Measurements from ENCODE around the gene CELA2B.

The CELA2B gene

DNA sequence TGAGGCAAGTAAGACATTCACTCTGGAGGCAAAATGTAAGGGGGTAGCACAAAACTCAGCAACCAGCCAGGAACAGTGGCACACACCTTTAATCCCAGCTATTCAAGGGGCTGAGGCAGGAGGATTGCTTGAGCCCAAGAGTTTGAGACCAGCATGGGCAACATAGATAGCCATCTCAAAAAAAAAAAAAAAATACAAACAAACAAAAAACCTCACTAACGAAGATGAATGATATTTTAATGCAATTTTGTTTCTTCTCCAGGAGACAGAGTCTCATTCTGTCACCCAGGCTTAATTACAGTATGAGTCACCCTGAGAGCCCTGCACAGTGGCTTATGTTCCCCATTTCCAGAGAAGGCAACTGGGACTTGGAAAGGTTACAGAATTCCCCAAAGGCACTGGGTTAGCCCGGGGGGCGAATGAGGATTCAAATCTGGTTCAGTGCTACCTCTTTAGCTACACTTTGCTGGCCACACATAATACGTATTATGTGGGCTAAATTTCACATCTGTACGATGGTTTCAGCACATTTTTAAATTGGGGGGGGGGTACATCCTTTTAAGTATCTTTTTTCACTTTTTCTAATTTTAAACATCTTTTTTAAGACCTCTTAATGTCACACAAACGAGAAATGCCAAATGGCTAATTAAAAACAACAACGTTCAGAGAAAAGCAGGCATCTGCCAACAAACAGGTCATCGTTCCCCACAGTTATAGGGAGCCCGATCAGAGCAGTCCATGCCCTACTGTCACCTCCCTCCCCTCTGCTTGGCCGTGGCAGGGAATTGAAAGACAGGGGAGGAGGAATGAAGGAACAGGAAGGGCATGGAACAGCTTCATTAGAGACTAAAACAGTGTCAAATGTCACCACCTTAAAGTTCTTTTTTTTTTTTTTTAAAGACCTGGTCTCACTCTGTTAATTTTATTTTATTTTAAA is 15.9 kb upstream of the CELA2B start (continued):
- TF ChIP-seq ZNF324 (tag by site-specific recombination; IDR thresholded peaks at IDR 0.05) (peak; percentile 94), ZNF629 (tag by site-specific recombination; IDR thresholded peaks at IDR 0.05) (peak; percentile 90), TSHZ1 (tag by site-specific recombination; IDR thresholded peaks at IDR 0.05; ENCODE audit: borderline replicate concordance) (peak; percentile 76; the same call in 1 of the 2 replicates), ZNF664 (tag by site-specific recombination; IDR thresholded peaks at IDR 0.05) (no peak; the same call in 1 of the 2 replicates), ZBTB48 (tag by site-specific recombination; IDR thresholded peaks at IDR 0.05) (peak; percentile 91; the same call in 1 of the 2 replicates), ZNF501 (tag by site-specific recombination; IDR thresholded peaks at IDR 0.05) (0 out of 2 replicates have a peak, but pooled peaks have one; percentile 27), ZNF585B (tag by site-specific recombination; IDR thresholded peaks at IDR 0.05) (peak; percentile 24), ZSCAN16 (tag by site-specific recombination; IDR thresholded peaks at IDR 0.05) (no peak), ZNF837 (tag by site-specific recombination; IDR thresholded peaks at IDR 0.05) (no peak), ZFP69B (tag by site-specific recombination; IDR thresholded peaks at IDR 0.05) (peak; percentile 44; the same call in 1 of the 2 replicates), ZSCAN4 (tag by site-specific recombination; IDR thresholded peaks at IDR 0.05) (peak; percentile 13; the same call in 1 of the 2 replicates), SP3 (tag by site-specific recombination; IDR thresholded peaks at IDR 0.05) (no peak), ZNF146 (tag by site-specific recombination; IDR thresholded peaks at IDR 0.05) (no peak), ZNF423 (tag by site-specific recombination; IDR thresholded peaks at IDR 0.05) (no peak), ZNF600 (tag by site-specific recombination; IDR thresholded peaks at IDR 0.05) (peak; percentile 69; the same call in 1 of the 2 replicates), ZBTB1 (tag by site-specific recombination; IDR thresholded peaks at IDR 0.05) (peak; percentile 81; the same call in 1 of the 2 replicates), OVOL3 (tag by site-specific recombination; IDR thresholded peaks at IDR 0.05) (no peak), ZNF248 (tag by site-specific recombination; IDR thresholded peaks at IDR 0.05) (no peak), PRDM4 (tag by site-specific recombination; IDR thresholded peaks at IDR 0.05) (0 out of 2 replicates have a peak, but pooled peaks have one; percentile 26), IKZF3 (tag by site-specific recombination; IDR thresholded peaks at IDR 0.05) (peak; percentile 89), ZNF184 (tag by site-specific recombination; IDR thresholded peaks at IDR 0.05) (peak; percentile 88), ZNF202 (tag by site-specific recombination; IDR thresholded peaks at IDR 0.05; ENCODE audit: borderline replicate concordance) (no peak), ZNF341 (tag by site-specific recombination; IDR thresholded peaks at IDR 0.05; ENCODE audit: low read depth) (peak; percentile 61), ZNF571 (tag by site-specific recombination; IDR thresholded peaks at IDR 0.05) (no peak), ZNF530 (tag by site-specific recombination; IDR thresholded peaks at IDR 0.05; ENCODE audit: low read depth) (no peak), ZNF362 (tag by site-specific recombination; IDR thresholded peaks at IDR 0.05) (peak; percentile 90), TRIM28 (IDR thresholded peaks at IDR 0.05; ENCODE audit: borderline replicate concordance, low read length) (peak; percentile 69; the same call in 1 of the 2 replicates), SCRT1 (tag by site-specific recombination; IDR thresholded peaks at IDR 0.05; ENCODE audit: borderline replicate concordance) (no peak), WT1 (tag by site-specific recombination; IDR thresholded peaks at IDR 0.05) (peak; percentile 85), GLIS1 (tag by site-specific recombination; IDR thresholded peaks at IDR 0.05) (peak; percentile 80)
- TF ChIP-seq, protein P1, sequence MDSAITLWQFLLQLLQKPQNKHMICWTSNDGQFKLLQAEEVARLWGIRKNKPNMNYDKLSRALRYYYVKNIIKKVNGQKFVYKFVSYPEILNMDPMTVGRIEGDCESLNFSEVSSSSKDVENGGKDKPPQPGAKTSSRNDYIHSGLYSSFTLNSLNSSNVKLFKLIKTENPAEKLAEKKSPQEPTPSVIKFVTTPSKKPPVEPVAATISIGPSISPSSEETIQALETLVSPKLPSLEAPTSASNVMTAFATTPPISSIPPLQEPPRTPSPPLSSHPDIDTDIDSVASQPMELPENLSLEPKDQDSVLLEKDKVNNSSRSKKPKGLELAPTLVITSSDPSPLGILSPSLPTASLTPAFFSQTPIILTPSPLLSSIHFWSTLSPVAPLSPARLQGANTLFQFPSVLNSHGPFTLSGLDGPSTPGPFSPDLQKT (IDR thresholded peaks at IDR 0.05; ENCODE audit: borderline replicate concordance, low read depth, low read length): no peak
